Activated CD4-positive, alpha-beta T cell treated with anti-CD3 and anti-CD28 coated beads, Interleukin-2, amount 50 U/mL, for 24 hours (primary cell): ENCODE results near the gene ERFL.
A peak's percentile ranks its signal among the peaks of the same experiment; 100 is the strongest.
"Not testable (repeated sequence)": the region's sequence is repeated elsewhere in the genome, so short reads cannot be mapped to it uniquely, and the experiment has no call there.

Experiments
- DNase-seq, 2 donors: peaks; one replicate each; pipeline ENCODE4 v3.0.0-alpha.2; 2020; ENCODE audit warnings: low read depth in 1 of 2, low spot score in 1 of 2

The ERFL gene

DNA sequence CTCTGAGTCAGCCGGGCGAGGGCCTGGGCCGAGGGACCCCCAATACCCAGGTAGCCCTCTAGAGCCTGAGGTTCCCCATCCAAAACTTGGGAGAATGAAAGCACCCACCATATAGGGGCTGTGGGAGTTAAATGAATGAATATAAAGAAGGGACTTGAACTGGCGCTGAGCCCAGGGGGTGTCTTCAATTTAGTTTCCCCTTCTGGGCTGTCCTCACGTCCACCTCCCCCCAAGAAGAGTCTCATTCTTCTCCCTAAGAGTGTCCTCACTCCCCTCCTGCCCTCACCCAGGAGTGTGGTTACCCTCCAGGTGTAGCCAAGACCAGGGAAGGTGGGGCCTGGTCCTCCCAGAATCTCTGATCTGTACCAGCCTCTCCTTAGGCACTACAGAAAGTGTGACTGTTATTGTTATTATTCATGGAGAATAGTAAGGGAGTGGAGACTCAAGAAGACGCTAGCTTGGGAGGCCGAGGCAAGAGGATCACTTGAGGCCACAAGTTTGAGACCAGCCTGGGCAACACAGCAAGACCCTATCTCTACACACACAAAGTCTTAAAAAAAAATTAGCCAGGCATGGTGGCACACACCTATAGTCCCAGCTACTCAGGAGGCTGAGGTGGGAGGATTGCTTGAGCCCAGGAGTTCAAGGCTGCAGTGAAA lies 48.5 kb downstream of the ERFL start:
- DNase-seq = no peak

DNA sequence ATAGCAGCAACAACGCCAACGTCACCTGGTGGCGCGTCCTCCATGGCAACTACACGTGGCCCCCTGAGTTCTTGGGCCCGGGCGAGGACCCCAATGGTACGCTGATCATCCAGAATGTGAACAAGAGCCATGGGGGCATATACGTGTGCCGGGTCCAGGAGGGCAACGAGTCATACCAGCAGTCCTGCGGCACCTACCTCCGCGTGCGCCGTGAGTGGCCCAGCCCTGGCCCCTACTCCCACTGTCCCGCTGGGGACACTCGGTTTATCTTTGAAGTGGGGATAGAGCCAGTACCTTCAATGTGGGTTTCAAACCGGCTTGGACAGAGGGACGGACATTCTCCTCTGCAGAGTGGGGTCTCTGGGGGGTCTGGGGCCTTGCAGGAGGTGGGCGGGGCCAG lies 49.2 kb downstream of the ERFL start:
- DNase-seq = no peak

- DNase-seq = no peak
Observed at GRCh38 chr19:41877916-41878905, 50.0 kb downstream of the ERFL start.

DNA sequence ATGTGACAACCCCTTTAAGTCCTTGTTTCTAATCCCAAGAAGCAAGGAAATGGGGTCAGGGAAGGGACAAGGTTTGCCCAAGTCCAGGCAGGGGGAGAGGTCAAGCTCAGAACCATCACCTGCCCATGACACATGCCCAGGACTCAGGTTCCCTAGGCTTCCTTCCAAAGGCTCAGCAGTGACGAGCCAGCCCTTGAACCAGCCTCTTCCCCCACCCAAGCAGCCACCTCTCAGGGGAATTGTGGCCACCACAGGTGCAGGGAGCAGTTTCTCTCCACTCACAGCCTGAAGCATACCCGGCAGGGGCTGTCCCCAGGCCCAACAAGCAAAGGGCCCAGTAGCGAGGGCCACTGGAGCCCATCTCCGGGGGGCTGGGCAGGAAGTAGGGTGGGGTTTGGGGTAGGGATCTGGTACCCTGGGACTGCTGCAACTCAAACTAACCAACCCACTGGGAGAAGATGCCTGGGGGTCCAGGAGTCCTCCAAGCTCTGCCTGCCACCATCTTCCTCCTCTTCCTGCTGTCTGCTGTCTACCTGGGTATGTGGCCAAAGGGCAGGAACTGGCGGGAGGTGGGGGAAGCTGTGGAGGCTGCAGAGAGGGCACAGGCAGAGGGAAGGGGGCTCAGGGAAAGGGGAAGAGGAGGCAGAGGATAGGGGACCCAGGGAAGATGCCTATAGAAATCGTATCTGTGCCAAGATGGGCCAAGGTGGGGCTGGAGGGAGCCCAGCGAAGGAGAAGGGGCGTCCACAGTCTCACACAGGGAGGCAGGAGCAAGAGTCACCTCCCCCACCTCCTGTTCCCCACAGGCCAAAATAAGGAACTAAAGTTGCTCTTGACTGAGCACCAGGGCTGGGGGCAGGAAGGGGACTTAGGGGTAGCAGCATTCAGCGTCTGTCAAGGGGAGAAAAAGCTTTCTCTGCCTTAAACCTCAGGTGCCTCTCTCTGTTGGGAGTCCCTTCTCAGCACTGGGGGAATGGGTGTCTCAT lies 51.1 kb downstream of the ERFL start, which contains the start of gene CD79A:
Gene CD79A (plus strand): TSS at position 433 of the 986 bp plus-strand sequence. CDS start 26 bp downstream, at position 459.
- DNase-seq = no peak

DNA sequence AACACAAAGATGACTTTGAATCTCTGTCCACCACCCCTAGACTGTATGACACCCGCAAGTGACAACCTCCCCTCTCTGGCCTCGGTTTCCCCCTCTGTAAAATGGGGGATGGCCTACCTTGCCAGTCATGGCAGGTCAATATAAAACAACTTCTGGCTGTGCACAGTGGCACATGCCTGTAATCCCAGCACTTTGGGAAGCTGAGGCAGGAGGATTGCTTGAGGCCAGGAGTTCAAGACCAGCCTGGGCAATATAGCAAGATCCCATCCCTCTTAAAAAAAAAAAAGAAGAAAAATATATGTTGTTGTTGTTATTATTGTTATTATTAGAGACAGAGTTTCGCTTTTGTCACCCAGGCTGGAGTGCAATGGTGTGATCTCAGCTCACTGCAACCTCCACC lies 52.3 kb downstream of the ERFL start:
- DNase-seq = not testable (repeated sequence)

DNA sequence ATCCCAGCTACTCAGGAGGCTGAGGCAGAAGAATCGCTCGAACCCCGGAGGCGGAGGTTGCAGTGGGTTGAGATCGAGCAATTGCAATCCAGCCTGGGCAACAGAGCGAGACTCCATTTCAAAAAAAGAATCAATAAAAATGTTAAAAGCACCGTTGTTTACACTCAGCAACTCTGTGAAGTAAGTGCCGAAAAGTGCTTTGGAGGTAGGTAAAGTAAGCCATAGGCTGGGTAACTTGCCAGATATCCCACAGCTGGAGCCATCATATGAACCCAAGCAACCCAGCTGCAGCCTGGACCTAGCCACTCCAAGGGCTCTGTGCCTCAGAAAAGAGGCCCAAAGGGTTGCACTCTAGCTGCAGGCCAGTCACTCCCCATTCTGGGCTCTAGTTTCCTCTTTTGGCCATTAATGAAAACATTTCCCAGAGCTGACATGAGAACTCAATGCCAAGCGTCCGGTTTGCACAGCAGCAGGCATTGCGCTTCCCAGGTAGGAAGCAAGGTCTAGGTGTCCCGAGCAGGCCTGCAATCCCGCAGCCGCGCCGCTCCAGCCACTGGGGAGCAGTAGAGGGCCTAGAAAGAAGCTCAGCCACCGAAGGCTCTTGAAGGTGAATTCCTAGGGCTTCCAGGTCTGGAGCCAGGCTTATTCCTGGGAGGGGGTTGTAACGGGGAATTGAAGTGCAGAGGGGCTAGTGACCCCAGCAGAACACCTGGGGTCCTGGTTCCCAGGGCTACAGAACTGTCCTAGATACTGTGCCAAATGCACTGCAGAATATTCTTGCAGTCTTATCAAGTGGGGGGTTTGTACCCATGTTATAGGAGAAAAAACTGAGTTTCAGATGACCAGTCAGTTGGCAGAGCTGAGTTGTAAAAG lies 55.2 kb downstream of the ERFL start:
- DNase-seq = peak in 1 of 2 donors; percentile 65

- DNase-seq = no peak
Observed at GRCh38 chr19:41872384-41872774, 55.9 kb downstream of the ERFL start.

- peak in 1 of 2 donors; percentile 62 for DNase-seq
Observed at GRCh38 chr19:41871573-41872383, 56.5 kb downstream of the ERFL start.

- no peak for DNase-seq
Observed at GRCh38 chr19:41870401-41870873, 57.8 kb downstream of the ERFL start.

- no peak for DNase-seq
Observed at GRCh38 chr19:41869374-41869955, 58.8 kb downstream of the ERFL start.

GRCh38 chr19:41868989-41869300 lies 59.3 kb downstream of the ERFL start:
- DNase-seq = no peak

GRCh38 chr19:41868120-41868988 lies 59.9 kb downstream of the ERFL start:
- DNase-seq = no peak

DNA sequence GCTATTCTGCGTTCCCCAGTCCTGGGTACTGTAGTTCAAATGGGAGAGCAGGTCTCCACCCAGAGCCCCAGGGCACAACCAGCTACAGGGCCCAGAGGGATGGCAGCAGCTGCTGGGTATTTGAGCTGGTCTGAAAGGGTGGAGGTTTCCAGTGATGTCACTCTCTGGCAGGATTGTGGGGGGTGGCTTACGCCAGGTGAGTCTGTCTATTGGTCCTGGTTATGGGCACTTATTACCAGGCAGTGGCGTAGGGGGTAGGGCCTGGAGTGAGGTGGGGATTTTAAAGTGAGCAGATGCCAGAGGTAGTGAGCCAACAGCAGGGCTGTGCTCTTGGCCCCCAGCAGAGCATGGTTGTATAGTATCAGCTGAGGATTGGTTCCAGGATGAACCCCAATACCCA lies 62.0 kb downstream of the ERFL start:
- DNase-seq = no peak

DNA sequence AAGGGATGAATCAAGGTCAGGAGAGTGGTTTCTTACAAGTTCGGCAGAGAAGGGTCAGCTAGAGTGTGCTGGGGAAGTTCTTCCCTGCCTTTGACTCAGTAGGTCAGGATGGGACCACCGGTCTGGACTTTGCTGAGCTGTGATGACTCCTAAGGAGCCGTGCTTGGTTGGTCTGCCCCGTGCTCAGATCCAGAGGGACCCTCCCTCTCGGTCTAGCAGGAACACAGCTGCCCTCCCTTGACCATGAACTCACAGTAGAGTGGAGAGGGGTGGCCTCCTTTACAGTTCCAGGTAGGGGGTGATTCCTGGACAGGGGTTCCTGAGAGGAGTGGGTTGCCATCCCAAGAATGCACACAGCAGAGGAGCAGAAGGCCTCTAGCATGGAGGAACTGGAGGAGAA lies 63.9 kb downstream of the ERFL start:
- DNase-seq = no peak

GRCh38 chr19:41863209-41863931 lies 64.9 kb downstream of the ERFL start:
- no peak for DNase-seq

DNA sequence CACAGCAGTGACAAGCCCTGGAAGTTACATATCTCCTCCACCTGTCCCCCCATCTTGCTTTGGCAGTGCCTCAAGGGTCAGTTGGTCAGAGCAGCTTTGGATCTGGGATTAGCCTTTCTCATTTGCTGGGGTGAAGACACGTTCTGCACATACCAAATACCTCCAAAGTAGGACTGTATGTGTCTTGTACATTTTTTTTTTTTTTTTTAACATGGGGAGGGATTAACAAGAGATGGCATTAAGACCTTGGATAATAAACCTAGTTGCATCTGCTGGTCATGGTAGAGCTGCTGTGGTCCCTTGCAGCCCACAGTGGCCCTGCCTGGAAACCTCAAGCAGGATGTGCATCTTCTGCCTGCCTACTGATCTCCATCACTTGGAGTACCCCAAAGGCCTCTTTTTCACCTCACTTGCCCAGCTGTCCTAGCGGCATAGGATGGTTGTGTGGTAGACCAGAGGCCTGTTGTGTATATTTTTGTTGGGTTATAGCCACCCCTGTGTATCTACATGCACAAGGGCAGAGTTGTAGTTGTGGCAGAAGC lies 65.7 kb downstream of the ERFL start:
- DNase-seq = no peak

- no peak for DNase-seq
Observed at GRCh38 chr19:41861846-41862245, 66.4 kb downstream of the ERFL start.
